GM23338 (cell line): ENCODE results near the gene OR2W1.

ENCODE experiments used
- CTCF ChIP-seq, 2 experiments: fragments of 200-600 bp in 1 of 2; sonication (generic) in 1 of 2; conservative IDR thresholded peaks; 2 replicates each; pipeline versions ENCODE4 v1.5.1 to v1.6.1; 2016 to 2017; ENCODE audit warnings: antibody characterized with exemption in 2 of 2, low read depth in 2 of 2, mild to moderate bottlenecking in 2 of 2, moderate library complexity in 1 of 2
- EZH2 ChIP-seq: fragments of 200-600 bp; sonication (generic); IDR thresholded peaks from one replicate; pipeline ENCODE4 v1.8.0; 2017; ENCODE audit warnings: antibody characterized with exemption, mild to moderate bottlenecking, low read depth; ENCODE audit not compliant: unreplicated experiment
- EZH2phosphoT487 ChIP-seq: fragments of 200-600 bp; sonication (generic); IDR thresholded peaks from one replicate; pipeline ENCODE4 v1.8.1; 2018; ENCODE audit warnings: antibody characterized with exemption; ENCODE audit not compliant: unreplicated experiment
- JUNB ChIP-seq: IDR thresholded peaks from one replicate; pipeline ENCODE4 v1.6.1; 2016; ENCODE audit warnings: antibody characterized with exemption; ENCODE audit not compliant: unreplicated experiment
- POLR2AphosphoS5 ChIP-seq: IDR thresholded peaks from 2 replicates; pipeline ENCODE4 v1.6.1; 2016; ENCODE audit warnings: antibody characterized with exemption, low read depth
- REST ChIP-seq: IDR thresholded peaks from one replicate; pipeline ENCODE4 v1.6.1; 2018; ENCODE audit warnings: antibody characterized with exemption; ENCODE audit not compliant: unreplicated experiment
- STAT1 ChIP-seq: IDR thresholded peaks from one replicate; pipeline ENCODE4 v1.6.1; 2016; ENCODE audit warnings: antibody characterized with exemption; ENCODE audit not compliant: unreplicated experiment

- no peak for TF ChIP-seq POLR2AphosphoS5
- no peak for TF ChIP-seq CTCF (conservative IDR thresholded peaks at IDR 0.05; ENCODE audit: low read depth in 2 of 2)
- no peak for TF ChIP-seq REST
- no peak for TF ChIP-seq EZH2
- TF ChIP-seq EZH2phosphoT487: no peak
- no peak for TF ChIP-seq JUNB
- no peak for TF ChIP-seq STAT1
Observed at GRCh38 chr6:29009358-29009757, 35.6 kb downstream of the OR2W1 start.
